HL-60 (cell line): Measurements from ENCODE around the gene AGAP1.

Experiments used
- DNase-seq, 2 experiments: peaks; one replicate each; pipeline ENCODE4 v3.0.0-alpha.2; 2010 to 2020; ENCODE audit warnings: low read depth in 1 of 2, low spot score in 1 of 2
- H3K27ac ChIP-seq: fragments of 250-450 bp; sonication (Bioruptor Pico); replicated peaks from 2 replicates; pipeline ENCODE4 v1.5.1; 2020; ENCODE audit warnings: mild to moderate bottlenecking, moderate library complexity
- H3K27me3 ChIP-seq: fragments of 250-450 bp; sonication (Bioruptor Pico); 2 replicates; pipeline ENCODE4 v1.5.1; 2021; ENCODE audit warnings: mild to moderate bottlenecking, moderate library complexity; ENCODE audit not compliant: insufficient read depth, poor library complexity, severe bottlenecking
- H3K4me3 ChIP-seq: replicated peaks from 2 replicates; pipeline ENCODE4 v1.5.1; 2011; ENCODE audit warnings: mild to moderate bottlenecking, control low read depth, low read length; ENCODE audit not compliant: insufficient read depth
- CTCF ChIP-seq: IDR thresholded peaks from one replicate; pipeline ENCODE4 v1.5.1; 2011; ENCODE audit warnings: low read length, control low read depth, inconsistent platforms; ENCODE audit not compliant: insufficient read depth
- GABPA ChIP-seq: IDR thresholded peaks from 2 replicates; pipeline ENCODE4 v1.6.1; 2012; ENCODE audit warnings: low read depth
- POLR2AphosphoS5 ChIP-seq: IDR thresholded peaks from 2 replicates; pipeline ENCODE4 v1.6.1; 2012; ENCODE audit warnings: low read depth
- REST ChIP-seq: IDR thresholded peaks from 2 replicates; pipeline ENCODE4 v1.6.1; 2012; ENCODE audit warnings: low read depth; ENCODE audit not compliant: insufficient replicate concordance
- SPI1 ChIP-seq: IDR thresholded peaks from 2 replicates; pipeline ENCODE4 v1.6.1; 2012; ENCODE audit warnings: low read depth, mild to moderate bottlenecking, borderline replicate concordance

The AGAP1 gene

DNA sequence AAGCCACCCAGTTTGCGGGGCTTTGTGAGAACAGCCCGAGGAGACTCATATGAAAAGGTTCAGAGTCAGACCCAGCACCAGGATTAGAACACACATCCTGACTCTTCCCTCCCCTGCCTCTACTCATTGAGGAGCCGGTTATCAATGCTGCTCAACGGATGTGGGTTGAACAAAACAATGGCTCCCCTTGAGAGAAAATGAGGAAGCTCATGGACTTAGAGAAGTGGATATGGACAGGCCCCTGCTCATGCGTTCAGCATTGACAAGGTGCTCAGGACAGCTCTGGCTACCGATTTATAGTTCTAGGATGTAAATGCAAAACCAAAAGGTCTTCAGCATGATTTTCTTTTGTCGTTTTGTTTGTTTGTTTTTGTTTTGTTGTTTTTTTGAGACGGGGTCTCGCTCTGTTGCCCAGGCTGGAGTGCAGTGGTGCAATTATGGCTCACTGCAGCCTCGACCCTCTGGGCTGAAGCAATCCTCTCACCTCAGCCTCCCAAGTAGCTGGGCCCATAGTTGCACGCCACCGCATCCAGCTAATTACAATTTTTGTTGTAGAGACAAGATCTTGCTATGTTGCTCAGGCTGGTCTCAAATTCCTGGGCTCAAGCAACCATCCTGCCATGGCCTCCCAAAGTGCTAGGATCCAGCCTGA is 32.0 kb upstream of the AGAP1 start:
- no peak for TF ChIP-seq REST
- TF ChIP-seq POLR2AphosphoS5, result no peak
- no peak for TF ChIP-seq CTCF
- no peak for TF ChIP-seq SPI1
- no peak for TF ChIP-seq GABPA
- DNase-seq, result no peak
- H3K27me3 ChIP-seq, result no peaks in the 10 kb centered on the region
- no peak overlapping the region for H3K27ac ChIP-seq
- H3K4me3 ChIP-seq, result no peak overlapping the region

DNA sequence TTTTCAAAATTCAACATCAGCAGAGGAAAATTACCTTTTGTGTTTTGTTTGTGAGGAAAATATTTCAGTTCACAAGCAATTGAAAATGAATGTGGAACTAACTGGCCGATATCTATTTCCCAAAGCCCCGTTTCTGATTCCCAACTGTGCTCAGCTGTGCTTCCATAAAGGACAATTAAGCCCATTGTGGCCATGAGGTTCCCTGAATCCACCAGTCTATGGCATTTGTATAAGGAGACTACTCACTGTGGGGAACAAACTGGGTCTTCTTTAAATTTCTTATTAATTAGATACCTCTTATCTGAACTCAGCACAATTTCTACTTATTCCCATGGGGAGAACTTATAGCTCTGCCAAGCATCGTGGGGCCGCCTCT is 31.4 kb upstream of the AGAP1 start:
- no peaks in the 10 kb centered on the region for H3K27me3 ChIP-seq
- TF ChIP-seq GABPA (no peak), POLR2AphosphoS5 (no peak), REST (no peak), CTCF (no peak), SPI1 (no peak)
- no peak overlapping the region for H3K4me3 ChIP-seq
- no peak for DNase-seq
- no peak overlapping the region for H3K27ac ChIP-seq

GRCh38 chr2:235463893-235464292 is 29.9 kb upstream of the AGAP1 start:
- no peak overlapping the region for H3K27ac ChIP-seq
- TF ChIP-seq CTCF, result no peak
- TF ChIP-seq REST, result no peak
- no peak for TF ChIP-seq SPI1
- TF ChIP-seq GABPA, result no peak
- no peak for TF ChIP-seq POLR2AphosphoS5
- no peak for DNase-seq
- H3K4me3 ChIP-seq, result no peak overlapping the region
- H3K27me3 ChIP-seq, result no peaks in the 10 kb centered on the region
